Measurements from ENCODE around the gene FBLN5.
"Not testable (repeated sequence)": the region's sequence is repeated elsewhere in the genome, so short reads cannot be mapped to it uniquely, and the experiment has no call there.

The FBLN5 gene

DNA sequence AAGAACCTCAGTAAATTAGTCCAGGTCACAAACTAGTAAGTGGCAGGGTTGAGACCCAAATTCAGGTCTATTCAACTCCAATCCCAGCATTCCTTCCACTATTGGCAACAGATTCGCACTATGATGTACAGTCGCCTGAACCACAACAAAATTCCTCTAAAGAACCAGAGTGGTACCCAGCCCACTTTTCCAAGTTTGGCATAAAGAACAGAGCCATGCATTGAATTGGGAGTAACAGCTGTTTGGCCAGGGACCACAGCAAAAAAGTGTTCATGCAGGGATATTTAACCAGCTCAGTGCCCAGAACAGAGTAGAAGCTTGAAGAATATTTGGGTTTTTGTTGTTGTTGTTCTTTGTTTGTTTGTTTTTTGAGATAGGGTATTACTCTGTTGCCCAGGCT, 89.9 kb downstream of the FBLN5 start:
- no peak for DNase-seq

DNA sequence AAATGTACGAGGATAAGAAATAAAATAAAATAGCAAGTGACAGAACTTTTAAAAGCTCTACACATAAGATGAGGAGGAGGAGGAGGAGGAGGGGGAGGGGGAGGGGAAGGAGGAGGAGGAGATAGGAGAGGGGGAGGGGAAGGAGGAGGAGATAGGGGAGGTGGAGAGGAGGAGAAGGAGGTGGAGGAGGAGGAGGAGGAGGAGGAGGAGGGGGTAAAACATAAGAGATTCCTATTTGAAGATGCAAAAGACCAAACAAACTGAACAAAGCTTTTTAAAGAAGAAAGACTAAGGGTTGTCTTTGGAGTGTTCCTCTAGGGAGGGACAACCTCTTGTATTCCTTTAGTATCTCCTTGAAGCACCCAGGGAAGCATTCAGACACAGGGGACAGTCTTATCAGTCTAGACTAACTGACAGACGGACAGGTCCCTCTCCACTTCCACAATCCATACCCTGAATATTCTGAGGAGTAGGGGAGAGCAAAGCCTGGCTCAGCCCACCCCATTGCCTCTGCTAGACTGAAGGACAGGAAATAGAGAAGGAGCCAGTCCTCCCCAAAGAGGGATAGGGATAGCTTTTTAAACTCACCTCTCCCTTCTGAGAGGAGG, 93.1 kb downstream of the FBLN5 start:
- DNase-seq: no peak

DNA sequence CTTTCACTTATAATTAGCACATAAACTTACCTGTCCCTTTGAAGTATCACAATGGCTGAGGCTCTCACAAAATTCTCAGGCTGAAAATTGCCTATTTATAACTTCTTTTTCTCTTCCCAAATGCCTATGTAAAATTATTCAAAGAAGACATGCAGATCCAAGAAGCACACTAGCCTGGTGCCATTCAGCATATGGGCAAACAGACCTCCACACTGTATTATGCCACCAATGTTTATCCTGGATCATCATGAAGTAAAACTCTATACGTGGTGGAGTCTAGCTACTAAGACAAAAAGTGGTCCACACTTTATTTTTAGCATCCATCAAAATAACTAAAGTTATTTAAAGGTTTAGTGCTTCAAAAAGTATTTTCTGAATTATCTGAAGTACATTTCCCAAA, 95.9 kb downstream of the FBLN5 start:
- DNase-seq: no peak

DNA sequence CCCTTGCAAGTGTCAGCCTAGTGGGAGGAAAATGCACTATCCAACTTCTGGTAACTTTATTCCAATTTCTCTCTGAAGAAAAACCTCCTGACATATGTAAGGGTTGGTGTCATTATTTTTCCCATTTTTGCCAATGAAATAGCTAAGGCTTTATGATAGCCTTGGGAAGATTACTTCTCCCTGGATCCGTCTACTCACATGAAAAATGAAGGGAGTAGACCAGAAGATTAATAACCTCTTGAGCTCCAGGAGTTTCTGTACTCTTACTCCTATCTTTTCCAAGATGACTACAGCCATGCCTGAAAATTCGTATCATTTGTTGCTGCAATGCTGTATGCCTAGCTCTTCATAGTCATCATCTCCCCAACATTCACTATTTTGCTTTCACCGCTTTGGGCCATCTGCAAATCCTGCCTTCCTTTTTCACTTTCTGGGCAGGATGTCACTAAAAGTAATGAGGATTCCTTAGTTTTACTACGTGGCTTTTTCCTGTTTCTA, 98.9 kb downstream of the FBLN5 start:
- DNase-seq: no peak

DNA sequence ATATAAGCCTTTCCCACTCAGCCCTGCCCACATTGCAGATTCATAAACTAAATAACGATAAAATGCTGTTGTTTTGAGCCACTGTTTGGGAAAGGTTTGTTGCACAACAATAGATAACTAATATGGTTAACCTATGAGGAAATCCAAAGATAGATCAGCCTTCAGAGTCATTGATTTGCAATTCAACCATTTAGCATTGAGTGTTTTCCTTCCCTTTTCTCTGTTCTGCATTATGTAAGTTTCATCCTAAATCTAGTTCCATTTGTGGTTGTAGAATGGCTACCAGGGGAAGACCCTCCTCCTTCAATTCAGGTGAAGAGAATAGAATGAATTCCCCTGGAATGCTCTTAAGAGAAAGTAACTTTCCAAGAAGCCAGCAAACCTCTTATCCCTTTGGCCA, 99.8 kb downstream of the FBLN5 start:
- no peak for DNase-seq

DNA sequence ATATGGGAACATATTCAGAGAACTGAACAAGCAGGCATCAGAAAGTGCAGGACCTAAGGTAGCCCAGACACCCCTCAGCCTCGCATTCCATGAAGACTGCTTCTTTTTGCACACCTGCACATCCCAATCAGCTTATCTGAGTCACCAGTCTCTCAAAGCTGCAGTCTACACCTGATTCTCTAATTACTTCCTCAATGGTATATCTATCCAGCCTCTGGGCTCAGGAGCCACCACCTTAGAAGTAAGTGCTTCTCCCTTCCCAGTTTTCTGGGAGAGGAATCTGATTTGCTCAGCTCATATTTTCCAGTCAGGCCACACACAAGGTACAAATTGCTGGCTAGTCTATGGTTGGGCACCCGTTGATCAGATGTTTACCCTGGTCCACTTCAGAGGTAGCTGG, 101.8 kb downstream of the FBLN5 start:
- no peak for DNase-seq

DNA sequence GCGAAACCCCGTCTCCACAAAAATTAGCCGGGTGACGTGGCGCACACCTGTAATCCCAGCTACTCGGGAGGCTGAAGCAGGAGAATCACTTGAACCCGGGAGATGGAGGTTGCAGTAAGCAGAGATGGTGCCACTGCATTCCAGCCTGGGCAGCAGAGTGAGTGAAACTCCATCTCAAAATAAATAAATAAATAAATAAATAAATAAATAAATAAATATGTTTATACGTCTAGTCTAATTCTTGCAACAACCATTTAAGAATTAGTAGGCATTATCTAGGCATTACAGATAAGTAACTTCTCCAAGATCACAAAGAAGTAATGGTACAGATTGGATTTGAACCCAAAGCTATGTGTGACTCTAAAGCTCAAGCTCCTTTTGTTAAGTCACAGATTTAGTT, 102.4 kb downstream of the FBLN5 start:
- not testable (repeated sequence) for DNase-seq

DNA sequence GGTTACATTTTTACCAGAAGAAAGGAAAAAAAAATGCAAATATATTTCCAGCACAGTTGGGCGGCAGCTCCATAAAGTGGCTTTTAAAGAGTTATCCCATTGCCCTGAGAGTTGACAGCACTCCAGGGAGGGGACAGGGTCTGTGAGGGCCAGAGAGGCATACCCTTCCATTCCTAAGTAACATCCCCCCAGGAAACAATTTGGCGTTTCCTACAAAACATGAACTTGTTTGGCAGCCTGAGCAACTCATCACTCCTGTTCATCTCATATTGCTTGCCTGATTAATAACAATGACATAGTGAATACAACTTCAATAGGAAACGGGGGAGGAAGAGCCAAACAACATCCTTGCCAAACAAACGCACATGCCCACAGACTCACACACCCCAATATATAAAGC, 103.5 kb downstream of the FBLN5 start:
- no peak for DNase-seq

DNA sequence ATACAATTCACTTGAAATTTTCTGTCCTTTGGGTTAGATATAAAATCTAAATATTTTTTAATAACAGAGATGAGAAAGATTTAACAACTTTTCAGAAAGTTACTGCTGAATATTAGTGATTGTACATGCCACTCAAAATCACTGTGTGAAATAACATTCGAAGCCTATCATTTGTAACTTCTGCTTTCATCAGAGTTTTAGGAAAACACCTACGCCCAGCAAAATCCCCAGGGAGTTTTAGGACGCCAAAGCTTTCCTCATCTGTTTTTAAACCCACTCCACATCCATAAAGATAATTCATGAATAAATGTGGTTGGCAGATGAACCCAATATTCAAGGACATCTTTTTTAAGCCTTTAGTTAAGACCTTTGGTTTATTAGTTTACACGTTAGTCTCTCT, 104.1 kb downstream of the FBLN5 start:
- no peak for DNase-seq

DNA sequence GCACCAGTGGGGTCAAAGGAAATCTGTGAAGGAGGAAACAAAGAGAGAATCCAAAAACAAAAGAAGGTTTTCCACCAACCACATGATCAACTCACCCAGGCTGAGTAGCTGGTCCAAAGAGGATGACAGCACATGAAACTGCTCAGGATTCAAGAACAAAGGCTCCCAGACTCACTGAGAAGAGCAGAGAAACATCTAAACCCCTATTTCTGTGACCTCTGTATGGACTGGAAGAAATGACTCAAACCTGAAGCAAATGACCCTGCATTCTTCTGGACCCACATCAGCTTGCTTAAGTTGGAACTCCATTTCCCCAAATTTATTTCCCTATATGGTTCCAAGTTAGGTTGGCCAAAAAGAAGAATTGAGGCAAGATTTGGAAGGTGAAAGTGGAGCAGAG, 106.4 kb downstream of the FBLN5 start:
- no peak for DNase-seq

DNA sequence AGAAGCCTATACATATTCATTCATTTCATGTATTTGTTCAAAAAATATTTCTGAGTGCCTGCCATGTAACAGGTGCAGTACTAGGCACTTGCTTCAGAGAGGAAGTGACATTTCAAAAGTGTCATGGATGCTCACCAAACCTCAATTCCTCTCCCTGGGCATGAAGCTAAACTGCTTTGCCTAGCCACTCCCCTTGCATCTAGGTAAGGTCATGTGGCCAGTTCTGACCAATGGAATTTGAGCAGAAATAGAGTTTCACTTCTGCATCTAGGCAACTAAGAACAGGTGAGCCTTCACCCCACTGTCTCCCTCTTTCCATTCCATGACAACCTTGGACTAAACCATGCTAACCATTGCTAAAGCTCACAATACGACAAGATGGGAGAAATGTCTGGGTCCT, 107.7 kb downstream of the FBLN5 start:
- no peak for DNase-seq

DNA sequence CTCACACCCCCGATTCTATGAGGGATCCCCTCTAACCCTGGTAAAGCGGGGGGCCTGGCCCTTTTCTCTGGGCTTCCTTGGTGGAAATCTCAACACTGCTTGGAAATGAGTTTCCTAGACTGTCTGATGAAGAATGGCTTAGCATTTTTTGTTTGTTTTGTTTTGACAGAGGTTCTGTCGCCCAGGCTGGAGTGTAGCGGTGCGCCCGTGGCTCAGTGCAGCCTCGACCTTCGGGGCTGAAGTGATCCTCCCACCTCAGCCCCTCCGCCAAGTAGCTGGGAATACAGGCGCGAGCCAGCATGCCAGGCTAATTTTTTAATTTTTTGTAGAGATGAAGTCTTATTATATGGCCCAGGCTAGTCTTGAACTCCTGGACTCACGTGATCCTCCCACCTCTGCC, 110.4 kb downstream of the FBLN5 start:
- DNase-seq: no peak

DNA sequence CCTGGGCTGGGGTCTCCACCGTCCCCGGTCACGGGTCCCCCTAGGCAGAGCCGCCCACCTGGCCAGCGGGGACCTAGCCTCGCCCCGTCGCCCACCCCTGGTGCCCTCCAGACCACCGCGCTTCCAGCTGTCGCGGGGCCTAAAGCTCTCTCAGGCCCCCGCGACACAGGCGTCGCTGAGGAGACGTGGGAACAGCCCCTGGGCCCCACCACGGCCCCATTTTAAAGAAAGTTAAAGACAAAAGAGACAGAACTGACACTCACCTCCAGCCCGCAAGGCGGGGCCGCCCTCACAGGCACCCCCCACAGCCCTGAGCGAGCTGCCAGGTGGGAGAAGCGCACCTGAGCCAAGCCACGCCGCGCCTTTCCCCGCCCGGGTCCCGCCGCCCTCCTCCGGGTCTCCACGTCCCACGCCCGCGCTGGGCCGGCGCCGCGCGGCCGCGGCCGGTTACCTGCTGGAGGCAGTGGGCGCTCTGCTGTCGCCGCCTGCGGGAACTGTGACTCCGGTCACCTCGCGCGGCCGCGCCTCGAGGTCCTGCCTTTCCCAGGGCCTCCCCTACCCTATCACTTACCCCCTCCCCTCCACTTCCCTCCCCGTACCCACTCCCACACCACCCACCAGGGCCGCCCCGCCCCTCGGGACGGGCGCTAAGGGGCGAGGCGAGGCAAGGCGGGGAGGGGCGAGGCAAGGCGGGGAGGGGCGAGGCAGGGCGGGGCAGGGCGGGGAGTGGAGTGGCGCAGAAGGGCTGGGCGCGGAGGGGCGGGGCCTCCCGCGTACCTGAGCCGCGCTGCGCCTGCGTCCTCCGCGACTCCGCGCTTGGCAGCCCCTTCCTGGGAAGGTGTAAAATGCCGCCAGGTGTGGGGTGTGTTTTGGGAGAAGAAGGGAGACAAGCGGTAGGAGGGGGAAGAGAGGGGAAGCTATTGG, 111.3 kb downstream of the FBLN5 start:
- DNase-seq: peak; percentile 30

DNA sequence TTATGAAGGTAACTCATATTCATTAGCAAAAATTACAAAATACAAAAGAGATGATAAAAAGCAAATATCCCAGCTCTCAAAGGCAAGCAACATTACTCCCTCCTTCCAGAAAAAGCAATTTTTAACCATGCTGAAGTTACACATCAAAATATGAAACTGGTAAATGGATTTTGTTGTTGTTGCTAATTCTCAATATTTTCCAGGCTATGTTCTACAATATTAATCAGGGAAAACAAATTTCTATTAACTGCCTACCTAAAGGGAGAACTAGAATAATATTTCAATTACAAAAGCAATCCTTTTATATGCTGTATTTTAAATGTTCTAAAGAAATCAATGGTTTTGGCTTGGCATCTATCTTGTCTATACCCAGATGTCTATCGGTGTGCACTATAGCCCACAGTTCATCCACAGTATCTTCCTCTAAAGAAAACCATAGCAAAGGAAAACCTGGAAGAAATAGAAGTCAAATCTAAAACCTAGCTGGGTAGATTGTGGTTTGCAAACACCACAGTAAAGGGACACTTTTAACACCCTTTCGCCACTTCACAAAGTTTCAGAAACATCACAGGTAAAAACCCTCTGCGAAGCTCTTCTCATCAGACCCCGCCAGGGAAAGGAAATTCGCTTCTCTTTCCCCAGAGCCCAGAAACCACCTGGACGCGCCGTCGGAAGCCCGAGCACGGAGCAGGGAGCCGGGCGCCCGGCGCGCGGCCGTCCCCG, 112.1 kb downstream of the FBLN5 start:
- DNase-seq: no peak

DNA sequence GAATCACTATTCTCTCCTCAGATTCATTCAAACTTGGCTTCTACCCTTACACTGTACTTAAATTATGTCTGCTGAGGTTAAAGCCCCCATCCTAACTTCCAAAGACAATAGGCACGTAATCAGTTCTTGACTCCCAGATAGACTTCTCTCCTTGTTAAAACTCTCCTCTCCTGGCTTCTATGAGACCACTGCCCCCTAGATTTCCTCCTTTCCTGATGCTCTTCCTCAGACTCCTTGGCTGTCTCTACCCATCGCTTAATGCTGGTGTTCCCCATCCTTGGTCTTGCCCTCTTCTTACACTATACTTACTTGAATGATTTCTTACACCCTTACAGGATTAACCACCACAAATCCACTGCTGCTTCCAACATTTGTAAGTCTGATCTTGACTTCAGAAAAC, 112.9 kb downstream of the FBLN5 start:
- DNase-seq: no peak

DNA sequence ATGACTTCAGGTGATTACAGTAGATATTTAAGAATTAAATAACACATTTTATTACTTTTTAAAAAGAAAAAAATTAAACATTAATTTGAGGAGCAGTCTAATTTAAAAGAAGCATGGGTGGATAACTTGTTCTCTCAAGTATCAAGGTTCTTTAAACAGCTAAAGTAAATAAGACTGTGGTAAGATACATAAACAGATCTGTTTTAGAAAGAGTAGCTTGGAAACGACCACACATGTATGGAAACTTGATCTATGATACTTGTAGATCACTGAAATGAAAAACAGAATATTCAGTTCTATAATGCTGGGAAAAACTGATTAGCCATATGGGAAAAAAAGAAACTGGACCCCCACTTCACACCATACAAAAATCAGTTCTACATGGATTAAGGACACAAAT, 116.2 kb downstream of the FBLN5 start:
- no peak for DNase-seq

DNA sequence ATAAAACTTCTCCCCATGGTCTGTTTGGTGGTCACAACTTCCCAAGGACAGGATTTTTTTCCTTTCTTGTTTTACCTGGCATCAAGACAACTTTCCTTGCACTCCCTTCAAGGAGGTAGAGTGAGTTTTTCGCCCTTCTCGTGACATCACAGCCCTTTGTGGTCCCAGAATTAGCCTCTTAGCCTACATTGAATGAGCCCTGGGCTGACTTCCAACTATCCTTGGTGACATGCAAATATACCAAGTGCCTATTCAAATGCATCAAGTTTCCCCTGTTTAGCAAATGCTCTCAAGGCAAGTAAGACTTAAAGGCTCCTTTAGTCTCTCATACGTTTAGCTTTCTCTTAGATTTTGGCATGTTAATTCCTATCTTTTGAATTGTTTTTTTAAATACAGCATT, 116.7 kb downstream of the FBLN5 start:
- DNase-seq: peak; percentile 28

DNA sequence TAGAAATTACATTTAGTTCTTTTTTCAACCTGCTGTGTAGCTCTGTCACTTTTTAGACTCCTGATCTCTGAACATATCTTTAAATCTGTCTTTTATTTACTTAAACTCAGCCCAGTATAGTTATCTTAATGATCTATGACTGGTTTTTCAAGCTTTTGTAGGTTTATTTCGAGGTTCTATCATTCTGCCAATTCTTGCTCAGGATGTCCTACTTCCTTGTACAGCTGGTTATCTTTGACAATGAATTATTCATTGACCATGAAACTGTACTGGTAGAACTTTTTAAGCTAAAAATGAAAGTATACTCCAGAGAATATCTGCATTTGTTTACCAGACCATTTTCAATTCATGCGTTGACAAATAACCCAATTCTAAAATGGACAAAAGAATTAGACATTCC, 118.0 kb downstream of the FBLN5 start:
- no peak for DNase-seq

DNA sequence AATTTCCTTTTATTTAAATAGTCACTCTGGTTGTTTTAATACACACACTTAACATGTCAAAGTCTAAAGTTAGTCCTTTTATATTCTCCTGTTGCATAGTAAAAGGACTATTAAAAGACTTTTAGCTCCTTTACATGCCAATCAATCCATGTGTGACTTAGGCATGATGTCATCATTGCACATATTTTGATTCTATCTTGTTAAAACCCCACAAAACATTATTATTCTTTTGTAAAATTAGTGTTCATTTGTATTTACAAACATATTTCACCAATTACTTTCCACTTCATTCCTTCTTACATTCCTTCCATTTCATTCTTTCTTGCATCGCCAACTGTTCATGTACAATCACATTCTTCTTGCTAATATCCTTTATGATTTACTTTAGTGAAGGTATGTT, 119.7 kb downstream of the FBLN5 start:
- DNase-seq: no peak

Data from NCI-H1436 (cell line).